ENCODE results near the gene EFHD2.

DNA sequence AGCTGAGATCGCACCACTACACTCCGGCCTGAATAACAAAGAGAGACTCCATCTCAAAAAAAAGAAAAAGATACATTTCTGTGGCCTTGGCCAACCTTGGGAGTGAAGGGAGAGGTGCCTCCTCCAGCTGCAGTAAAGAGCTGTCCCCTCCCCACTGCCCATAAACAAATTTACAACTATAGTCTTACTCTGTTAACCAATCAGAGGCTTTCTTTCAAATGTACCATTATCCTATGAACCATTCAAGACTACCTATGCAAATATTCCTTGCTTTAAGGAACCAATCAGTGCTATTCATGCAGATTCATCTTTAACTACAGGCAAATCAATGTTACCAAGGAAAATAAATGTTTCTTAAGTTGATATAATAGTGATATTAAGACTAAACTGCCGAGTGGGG is 67.2 kb downstream of the EFHD2 start:
- TF ChIP-seq, protein P1, sequence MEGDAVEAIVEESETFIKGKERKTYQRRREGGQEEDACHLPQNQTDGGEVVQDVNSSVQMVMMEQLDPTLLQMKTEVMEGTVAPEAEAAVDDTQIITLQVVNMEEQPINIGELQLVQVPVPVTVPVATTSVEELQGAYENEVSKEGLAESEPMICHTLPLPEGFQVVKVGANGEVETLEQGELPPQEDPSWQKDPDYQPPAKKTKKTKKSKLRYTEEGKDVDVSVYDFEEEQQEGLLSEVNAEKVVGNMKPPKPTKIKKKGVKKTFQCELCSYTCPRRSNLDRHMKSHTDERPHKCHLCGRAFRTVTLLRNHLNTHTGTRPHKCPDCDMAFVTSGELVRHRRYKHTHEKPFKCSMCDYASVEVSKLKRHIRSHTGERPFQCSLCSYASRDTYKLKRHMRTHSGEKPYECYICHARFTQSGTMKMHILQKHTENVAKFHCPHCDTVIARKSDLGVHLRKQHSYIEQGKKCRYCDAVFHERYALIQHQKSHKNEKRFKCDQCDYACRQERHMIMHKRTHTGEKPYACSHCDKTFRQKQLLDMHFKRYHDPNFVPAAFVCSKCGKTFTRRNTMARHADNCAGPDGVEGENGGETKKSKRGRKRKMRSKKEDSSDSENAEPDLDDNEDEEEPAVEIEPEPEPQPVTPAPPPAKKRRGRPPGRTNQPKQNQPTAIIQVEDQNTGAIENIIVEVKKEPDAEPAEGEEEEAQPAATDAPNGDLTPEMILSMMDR (IDR thresholded peaks at IDR 0.05) = no peak
- TF ChIP-seq POLR2AphosphoS5 (IDR thresholded peaks at IDR 0.05) (no peak), EP300 (IDR thresholded peaks at IDR 0.05) (no peak), POLR2A (IDR thresholded peaks at IDR 0.05; ENCODE audit: low read depth) (no peak)

Data from esophagus muscularis mucosa (tissue), 4 donors.